SKM-1 (cell line): ENCODE results near the gene SMTNL2.
"Not testable (repeated sequence)": the region's sequence is repeated elsewhere in the genome, so short reads cannot be mapped to it uniquely, and the experiment has no call there.

Experiments used
- DNase-seq: peaks from one replicate; lab custom pipeline; 2025; ENCODE audit not compliant: unreplicated experiment; lab: John Stamatoyannopoulos, UW

The SMTNL2 gene

DNA sequence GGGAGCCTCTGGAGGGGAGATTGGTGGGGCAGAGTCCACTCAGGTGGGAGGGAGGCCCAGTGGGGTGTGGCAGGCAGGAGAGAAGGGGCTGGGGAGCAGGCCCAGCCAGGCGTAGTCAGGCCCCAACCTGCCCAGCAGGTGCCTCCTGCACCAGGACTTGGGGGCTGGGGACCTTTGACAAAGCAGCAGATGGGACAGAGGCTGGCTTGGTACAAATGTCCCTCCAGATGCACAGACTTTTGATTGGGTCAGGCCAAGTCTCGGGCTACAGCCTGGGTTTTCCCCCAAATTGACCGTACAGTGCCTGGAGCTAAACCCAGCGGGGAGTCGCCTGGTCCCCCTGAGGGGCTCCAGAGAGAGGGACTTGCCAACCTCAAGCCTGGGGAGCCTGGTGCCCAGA, 24.4 kb upstream of the SMTNL2 start:
- DNase-seq: no peak

DNA sequence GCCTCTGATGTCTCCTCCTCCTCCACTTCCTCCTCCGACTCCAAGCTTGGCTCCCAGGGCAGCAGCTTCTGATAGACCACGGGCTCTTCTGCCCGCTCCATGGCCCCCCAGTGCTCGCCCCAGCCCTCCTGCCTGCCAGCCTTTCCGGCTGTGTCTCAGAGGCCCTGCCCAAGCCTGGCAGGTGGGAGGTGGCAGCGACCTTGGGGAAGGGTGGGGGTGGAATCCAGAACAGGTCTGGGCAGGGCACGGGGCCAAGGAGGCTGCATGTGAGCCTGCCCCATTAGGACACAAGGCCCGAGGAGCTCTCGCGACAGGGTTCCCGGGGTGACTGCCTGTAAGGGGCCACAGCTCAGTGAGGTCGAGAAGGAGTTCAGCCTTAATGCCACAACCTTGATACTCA, 23.9 kb upstream of the SMTNL2 start, which contains the start of gene GGT6:
GGT6 (minus strand) TSS at position 157 of the 400 bp plus-strand sequence; CDS start at position 101, 56 bp downstream.
- no peak for DNase-seq

DNA sequence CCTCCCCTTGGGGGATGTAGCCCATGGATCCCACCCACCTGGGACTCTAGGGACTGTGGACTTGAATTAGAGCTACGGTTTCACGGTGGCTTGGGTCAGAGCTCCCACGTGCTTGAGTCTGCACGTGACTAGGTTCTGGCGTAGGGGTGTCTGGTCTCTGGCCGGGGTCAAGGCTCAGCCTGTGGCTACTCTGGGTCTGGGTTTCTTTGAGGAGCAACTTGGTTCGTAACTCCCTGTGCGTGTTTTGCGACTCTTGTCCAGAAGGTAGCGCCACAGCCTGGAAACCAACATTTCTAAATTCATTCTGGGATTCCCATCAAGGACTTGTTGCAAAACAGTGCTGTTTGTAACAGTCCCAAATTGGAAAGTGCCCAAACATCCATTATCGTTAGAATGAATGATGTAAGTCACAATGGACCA, 23.5 kb upstream of the SMTNL2 start:
- DNase-seq: no peak

DNA sequence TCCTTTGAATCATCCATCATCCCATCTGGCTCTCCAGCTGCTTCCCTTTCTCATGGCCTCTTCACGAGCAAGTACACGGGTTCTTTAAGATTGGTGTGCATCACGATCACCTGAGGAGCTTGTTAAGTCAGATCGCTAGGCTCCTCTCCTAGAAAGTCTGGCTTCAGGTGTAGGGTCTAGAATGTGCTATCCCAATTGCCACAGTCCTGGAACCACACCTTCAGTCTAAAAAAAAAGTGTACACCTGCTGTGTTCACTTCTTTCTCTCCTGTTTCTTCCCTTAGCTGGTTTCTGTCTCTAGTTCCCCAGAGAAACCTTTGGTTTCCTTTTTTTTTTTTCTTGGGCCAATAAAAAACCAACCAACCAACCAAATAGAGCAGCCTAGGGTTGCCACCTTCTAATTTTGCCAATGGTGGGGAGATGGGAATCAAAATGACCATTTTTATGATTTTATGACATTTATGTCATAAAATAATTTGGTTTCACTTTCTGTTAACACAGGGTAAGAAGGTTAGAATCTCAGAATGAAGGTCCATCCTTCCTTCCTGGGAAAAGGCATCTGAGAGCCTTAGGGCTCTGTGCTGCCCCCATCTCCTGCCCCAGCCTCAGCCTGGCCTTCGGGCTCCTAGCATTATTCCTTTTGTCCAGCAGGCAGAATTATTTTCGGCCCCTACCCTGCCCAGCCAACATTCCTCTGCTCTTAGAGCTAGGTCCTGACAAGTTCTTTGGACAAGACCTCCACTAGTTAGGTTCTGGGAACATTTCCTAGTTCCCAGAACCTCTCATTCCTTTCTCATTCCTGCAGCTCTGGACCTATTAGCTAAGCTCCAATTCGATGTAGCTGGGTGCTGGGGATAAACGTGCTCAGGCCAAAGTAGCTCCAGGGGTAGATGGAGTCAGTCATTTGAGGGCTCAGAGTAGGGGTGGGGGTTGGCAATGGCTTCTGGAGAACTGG, 22.0 kb upstream of the SMTNL2 start:
- no peak for DNase-seq

DNA sequence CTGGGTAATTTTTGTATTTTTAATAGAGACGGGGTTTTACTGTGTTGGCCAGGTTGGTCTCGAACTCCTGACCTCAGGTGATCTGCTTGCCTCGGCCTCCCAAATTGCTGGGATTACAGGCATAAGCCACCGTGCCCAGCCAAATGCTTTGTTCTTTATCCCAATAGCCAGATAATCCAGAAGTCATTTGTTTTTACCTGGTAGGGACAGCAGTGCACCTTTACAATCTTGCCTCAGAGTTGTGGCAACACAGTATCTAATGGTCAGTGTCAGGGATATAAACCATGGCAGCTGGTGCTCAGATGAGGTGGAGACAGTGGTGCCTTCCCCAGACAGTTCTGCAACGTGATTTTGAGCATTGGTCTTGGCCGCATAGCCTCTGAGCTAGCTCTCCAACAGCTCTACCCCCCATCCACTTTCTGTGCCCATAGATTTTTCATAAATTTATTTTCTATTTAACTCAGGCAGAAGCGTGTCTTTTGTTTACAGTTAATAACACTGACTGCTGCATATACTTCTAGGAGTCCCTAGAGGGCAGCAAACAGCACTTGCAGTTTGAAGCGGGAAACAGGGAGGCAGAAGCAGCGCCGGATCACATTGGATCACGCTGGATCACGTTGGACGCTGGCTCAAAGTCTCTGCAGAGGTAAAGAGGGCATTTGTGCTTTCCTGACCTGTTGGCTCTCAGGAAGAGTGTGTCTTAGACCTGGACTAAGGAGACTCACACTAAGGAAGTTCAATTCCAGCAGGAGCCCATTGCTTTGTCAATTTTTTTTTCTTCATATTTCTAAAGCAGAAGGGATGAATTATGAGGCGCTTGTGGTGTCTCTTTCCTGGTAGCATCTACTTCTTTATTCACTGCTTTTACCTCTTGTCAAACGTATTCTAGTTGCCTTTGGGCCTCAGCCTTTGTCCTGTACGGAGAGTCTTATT, 18.9 kb upstream of the SMTNL2 start:
- DNase-seq: peak; percentile 57

DNA sequence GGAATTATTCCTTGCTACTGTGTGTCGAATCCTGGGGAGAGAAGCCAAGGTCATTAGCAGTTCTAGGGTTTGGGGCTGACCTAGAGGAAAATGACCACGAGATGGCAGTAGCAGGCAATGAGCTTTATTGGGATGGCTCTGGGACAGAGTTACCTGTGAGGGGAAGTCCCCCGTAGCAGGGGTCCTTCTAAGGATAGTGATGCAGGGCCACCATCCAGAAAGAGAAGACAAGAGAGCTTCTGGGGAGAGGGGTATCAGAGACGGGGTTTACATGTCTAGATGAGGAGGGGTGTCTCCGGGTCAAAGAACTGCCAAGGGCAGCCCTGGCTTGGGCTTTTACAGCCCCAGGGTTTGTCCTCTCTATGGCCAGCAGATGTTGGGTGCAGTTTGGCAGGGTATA, 17.5 kb upstream of the SMTNL2 start:
- no peak for DNase-seq

DNA sequence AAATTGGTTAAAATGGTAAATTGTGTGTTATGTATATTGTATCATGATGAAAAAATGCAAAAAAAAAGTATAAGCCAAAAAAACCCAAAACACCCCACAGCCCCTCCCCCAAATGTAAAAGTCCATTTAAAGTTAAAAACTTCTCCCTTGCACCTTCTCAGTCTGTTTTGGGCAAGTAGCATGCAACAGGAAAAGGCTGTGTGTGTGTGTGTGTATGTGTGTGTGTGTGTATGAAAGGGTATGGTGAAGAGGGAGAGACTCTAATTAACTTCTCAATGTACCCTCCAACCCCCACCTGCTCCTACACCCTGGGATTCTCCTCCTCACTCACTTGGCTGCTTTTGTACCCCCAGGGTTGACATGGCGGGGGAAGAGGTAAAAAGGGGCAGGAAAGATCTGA, 14.7 kb upstream of the SMTNL2 start:
- no peak for DNase-seq

DNA sequence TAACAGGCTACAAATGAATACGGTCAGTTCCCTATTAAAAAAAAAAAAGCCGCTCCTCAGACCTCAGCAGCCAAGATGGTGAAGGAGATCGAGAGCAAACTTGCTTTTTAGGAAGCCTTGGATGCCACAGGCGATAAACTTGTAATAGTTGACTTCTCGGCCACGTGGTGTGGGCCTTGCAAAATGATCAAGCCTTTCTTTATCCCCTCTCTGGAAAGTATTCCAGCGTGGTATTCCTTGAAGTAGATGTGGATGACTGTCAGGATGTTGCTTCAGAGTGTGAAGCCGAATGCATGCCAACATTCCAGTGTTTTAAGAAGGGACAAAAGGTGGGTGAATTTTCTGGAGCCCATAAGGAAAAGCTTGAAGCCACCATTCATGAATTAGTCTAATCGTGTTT, 12.2 kb upstream of the SMTNL2 start:
- DNase-seq: no peak

DNA sequence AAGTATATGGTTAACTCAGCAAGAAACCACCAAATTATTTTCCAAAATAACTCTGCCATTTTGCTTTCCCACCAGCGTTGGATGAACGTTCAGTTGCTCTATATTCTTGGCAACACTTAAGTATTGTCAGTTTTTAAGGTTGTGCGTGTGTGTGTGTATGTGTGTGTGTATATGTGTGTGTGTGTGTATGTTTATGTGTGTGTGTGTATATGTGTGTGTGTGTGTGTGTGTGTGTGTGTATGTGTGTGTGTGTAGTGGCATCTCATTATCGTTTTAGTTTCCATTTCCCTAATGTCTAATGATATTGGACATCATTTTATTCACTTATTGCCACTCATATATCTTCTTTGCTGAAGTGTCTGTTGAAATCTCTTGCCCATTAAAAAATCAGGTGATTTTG, 11.2 kb upstream of the SMTNL2 start:
- DNase-seq: no peak

DNA sequence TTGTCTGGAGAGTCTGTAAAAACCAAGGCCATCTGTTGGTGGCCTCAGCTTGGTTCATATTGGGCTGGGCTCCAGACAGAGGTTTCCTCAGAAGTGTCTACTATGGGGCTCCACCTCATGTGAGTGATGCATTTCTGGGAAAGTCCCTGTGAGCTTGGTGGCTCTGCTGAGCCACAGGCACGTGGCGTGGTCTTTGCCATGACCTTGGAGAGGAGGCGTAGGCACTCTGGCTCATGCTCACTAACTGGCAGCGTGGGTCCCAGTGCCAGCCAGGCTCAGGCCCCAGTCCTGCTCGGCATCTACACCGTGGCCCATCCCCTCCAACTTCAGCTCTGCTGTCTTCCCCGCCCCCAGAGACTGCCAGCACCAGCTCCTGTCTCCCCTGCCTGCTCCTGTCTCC, 10.7 kb upstream of the SMTNL2 start:
- no peak for DNase-seq

DNA sequence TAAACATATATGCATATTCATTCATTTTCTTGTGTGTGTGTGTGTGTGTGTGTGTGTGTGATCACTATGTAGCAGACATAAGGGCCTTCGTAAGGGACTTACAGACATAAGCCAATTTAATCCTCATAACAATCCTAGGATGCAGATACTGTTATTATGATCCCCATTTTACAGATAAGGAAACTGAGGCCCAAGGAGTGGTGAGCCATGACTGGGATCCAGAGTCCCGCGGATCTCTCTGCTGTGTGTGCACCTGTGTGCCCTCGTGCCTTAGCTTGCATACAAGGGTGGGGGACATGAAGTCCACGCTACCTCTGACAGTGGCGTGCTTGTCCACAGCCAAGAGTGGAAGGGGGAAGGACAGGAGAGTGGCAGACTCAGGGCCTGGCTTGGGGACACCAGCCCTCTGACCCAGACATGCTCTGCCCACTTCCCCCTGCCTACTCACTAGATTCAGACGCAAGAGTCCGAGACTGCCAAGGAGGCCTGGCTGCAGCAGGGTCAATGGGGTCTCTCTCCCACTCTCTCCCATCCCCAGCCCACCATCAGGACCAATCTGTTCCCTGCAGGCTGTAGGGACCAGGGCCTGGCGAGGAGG, 9.8 kb upstream of the SMTNL2 start:
- DNase-seq: no peak

DNA sequence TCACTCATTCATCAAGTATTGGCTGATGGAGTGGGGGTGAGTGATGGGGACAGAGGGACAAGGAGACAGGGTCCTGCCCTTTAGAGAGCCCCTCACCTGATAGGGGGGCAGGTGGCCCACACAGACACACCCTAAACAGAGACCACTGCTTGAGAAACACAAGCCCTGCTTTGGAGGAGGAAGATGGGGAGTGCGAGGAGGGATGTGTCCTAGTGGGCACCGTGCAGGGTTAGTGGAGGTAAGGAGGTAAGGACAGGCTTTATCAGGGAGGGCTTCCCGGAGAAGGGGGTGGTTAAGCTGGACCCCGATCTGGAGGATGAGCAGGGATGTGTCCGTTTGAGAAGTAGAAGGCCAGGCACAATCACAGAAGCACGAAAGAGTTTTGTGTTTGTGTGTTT, 8.2 kb upstream of the SMTNL2 start:
- no peak for DNase-seq

DNA sequence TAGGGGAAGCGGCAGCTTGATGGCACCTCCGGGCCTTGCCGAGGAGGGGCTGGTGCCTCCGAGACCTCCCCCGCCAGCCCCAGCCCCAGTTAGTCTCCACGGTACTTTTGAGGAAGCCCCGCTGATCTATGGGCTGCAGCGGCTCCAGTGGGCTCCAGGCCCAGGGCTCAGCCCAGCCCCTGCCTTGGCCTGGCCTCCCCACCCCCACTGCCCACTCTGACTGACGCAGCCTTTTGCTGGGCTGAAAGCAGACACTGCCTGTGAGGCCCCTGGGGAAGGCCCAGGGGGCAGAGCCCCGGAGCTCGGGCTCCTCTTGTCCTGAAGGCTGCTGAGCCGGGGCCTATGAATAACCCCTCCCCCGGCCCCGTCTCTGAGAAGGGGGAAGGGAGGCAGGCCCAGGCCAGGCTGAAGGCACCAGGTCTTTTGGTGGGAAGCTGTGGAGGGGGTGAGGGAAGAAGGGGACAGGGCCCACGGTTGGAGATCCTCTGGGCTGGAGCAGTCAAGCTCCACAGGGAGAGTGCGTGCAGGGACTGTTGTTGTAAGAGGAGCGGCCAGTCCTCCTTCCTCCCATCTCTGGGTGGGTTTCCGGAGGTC, 7.5 kb upstream of the SMTNL2 start:
- no peak for DNase-seq

DNA sequence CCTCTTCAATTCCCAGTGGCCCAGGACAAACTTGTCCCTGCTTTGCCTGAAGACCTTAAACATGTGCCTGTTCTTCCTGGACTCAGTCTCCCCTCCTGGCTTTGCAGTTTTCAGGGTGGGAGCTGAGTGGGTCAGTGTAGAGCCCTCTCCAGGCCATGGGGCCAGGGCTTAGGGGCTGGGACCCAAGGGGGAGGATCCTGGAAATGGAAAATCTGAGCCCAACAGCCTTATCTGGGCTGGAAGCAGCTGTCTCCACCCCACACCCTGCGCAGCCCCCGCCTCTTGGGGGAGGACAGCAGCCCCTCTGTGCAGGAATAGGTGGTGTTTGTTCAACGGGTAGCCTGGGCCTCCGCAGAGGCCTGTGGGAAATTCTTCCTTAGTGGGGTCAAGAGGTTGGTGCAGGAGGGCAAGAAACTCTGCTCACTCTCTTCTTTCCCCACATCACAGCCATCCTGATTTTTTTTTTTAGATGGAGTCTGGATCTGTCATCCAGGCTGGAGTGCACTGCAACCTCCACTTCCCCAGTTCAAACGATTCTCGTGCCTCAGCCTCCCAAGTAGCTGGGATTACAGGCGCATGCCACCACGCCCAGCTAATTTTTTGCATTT, 6.8 kb upstream of the SMTNL2 start:
- no peak for DNase-seq

DNA sequence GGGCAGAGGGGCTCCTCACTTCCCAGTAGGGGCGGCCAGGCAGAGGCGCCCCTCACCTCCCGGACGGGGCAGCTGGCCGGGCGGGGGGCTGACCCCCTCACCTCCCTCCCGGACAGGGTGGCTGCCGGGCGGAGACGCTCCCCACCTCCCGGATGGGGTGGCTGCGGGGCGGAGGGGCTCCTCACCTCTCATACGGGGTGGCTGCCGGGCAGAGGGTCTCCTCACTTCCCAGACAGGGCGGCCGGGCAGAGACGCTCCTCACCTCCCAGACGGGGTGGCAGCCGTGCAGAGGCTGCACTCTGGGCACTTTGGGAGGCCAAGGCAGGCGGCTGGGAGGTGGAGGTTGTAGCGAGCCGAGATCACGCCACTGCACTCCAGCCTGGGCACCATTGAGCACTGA, 6.0 kb upstream of the SMTNL2 start:
- not testable (repeated sequence) for DNase-seq

DNA sequence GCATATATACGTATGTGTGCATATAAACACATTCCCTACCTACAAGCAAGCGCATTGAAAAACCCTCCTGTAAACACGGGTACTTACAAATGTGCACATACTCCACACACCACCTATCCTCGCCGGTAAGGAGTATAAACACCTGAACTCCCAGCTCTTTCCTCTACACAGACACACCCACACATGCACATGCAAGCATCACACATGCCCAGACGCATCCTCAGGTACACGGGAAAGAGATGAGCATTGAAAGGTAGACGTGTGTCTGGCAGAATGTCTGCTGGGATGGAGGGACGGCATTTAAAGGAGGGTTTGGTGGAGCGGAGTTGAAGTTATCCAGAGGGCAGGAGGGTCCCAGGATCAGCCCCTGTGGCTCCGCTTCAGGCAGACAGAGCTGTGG, 4.7 kb upstream of the SMTNL2 start:
- DNase-seq: no peak

DNA sequence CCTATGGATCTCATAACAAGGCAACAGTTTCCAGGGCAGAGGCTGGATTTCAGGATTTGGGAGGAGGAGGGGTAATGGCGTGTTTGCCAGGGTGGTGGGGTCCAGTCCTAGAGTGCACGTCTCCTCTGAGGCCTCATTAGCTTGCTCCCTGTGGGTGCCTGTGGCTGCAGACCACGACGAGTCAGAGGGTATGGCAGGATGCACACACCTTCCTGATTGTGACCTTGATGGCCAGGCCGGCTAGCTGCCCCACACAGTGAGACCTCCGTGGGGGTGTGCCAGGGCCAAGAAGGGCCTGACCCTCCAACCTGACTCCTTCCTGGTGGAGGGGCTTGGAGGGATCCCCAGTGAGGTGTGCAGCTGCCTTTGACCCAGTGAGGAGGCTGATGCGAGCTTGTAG, 4.0 kb upstream of the SMTNL2 start:
- no peak for DNase-seq

DNA sequence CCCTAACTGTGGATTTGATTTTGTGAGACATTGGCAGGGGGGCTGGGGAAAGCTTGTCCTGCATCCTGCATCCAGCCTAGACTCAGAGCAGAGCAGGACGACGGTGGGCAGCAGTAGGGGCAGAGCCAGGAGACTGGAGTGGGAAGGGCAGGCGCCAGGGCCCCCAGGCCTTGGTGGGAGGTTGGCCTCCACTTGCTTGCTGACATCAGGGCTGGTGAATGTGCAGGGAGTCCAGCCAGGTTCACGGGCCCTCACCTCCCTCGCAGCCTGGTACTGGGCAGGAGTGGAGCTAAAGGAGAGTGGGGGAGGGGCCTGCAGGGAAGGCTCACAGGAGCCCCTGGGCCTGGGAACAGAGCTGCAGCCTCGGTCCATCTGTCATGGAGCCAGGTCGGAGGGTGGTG, 2.2 kb upstream of the SMTNL2 start:
- no peak for DNase-seq

DNA sequence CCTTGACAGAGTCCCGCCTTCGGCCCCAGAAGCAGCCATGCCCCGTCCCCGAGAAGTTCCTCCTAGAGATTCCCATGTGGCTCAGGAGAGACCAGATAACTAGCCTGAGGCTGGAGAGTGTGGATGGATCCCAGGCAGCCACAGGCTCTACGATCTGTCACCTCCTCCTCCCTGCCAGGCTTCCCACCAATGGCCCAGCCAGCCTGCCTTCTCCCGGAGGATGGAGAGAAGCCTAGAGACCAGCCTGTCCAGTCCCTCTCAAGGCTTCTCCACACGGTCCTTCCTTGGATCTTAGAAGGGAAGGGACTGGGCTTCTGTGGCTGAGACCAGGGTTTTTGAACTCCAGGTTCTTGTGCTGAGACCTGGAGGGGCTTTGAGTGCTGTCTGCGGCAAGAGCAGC, 1.6 kb upstream of the SMTNL2 start:
- no peak for DNase-seq

DNA sequence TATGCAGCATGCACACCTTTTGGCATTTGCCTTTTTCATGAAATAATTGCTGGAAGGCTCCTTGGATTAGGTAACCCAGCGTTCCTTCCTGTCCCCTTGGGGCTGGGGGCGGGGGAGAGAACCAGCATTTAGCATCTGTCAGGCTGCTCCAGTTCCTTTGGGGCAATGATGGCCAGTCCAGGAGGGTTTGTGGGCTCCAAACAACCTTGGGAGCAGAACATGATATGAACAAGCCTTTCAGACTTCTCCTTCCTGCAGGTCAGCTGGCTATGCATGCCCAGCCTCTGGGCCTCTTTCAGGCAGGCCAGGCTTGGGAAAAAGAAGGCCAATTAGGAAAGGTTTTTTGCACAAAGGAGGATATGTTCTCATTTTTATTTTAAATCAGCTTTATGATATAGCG, 1.1 kb upstream of the SMTNL2 start:
- no peak for DNase-seq

DNA sequence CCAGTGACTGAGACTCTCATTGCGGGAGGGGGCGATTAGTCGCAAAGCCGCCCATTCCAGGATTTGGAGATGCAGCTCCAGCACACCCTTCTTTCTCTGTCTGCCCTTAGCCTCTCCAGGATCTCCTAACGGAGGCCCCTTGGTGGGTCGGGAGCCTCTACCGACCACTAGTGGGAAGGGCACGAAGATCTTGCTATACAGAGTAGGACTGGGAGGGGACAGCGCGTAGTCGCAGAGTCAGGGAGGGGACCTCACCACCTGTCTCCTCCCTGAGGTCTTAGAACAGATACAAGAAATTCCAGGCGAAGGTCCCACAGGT, 588 bp upstream of the SMTNL2 start:
- no peak for DNase-seq
